PFSK-1 (cell line): ENCODE measurements around the gene HLA-DRA.

Experiments used
- FOXP2 ChIP-seq: optimal IDR thresholded peaks from 2 replicates; pipeline ENCODE3; 2011; ENCODE audit warnings: borderline replicate concordance, control low read depth, inconsistent platforms; ENCODE audit not compliant: insufficient read depth; ENCODE audit errors: extremely low read length, extremely low read depth
- POLR2AphosphoS5 ChIP-seq: IDR thresholded peaks from 2 replicates; pipeline ENCODE4 v1.6.1; 2012; ENCODE audit warnings: low read depth, mild to moderate bottlenecking, control low read depth, low read length, moderate library complexity
- SIN3A ChIP-seq: IDR thresholded peaks from 2 replicates; pipeline ENCODE4 v1.6.1; 2012; ENCODE audit warnings: mild to moderate bottlenecking, low read length, moderate library complexity, borderline replicate concordance; ENCODE audit not compliant: insufficient read depth
- TAF1 ChIP-seq: IDR thresholded peaks from 2 replicates; pipeline ENCODE4 v1.6.1; 2012; ENCODE audit warnings: low read length, control low read depth, borderline replicate concordance; ENCODE audit not compliant: insufficient read depth
- TF ChIP-seq, protein P1 (sequence below), 2 experiments: IDR thresholded peaks; 2 replicates each; pipeline versions ENCODE4 v1.6.1 to v1.8.0; 2011 to 2012; ENCODE audit warnings: low read depth in 2 of 2, low read length in 2 of 2, control low read depth in 1 of 2, inconsistent platforms in 1 of 2, mild to moderate bottlenecking in 1 of 2, moderate library complexity in 1 of 2; ENCODE audit not compliant: insufficient read depth in 1 of 2

HLA-DRA gene

DNA sequence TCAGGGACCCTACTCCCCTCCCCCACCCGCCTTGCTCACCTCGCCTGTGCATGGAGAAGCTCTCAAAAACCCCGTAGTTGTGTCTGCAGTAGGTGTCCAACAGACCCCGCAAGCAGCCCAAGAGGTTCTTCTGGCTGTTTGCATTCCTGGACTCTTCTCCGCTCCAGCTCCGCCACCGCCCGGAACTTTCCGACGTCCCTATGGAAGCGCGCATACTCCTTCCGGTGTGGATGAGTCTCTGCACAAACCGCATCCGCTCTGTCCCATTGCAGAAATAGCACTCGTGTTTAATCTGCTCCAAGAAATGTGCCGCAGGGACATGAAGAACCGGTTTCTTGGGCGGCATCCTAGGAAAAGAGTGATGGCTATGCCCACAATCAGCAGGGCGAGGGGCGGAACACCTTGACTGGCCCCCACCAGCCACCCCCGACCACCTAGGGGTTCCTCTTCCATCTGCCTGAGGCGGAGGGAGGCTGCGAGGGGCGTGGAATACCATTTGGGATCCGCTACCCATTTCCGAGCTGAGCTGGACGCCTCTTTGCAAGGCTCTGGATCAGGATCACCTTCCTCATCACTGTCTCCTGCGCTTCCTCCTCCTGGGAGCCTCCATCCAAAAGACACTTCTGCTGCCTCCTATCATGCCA lies 20.2 kb downstream of the HLA-DRA start:
- no peak for TF ChIP-seq FOXP2

- TF ChIP-seq, protein P1, sequence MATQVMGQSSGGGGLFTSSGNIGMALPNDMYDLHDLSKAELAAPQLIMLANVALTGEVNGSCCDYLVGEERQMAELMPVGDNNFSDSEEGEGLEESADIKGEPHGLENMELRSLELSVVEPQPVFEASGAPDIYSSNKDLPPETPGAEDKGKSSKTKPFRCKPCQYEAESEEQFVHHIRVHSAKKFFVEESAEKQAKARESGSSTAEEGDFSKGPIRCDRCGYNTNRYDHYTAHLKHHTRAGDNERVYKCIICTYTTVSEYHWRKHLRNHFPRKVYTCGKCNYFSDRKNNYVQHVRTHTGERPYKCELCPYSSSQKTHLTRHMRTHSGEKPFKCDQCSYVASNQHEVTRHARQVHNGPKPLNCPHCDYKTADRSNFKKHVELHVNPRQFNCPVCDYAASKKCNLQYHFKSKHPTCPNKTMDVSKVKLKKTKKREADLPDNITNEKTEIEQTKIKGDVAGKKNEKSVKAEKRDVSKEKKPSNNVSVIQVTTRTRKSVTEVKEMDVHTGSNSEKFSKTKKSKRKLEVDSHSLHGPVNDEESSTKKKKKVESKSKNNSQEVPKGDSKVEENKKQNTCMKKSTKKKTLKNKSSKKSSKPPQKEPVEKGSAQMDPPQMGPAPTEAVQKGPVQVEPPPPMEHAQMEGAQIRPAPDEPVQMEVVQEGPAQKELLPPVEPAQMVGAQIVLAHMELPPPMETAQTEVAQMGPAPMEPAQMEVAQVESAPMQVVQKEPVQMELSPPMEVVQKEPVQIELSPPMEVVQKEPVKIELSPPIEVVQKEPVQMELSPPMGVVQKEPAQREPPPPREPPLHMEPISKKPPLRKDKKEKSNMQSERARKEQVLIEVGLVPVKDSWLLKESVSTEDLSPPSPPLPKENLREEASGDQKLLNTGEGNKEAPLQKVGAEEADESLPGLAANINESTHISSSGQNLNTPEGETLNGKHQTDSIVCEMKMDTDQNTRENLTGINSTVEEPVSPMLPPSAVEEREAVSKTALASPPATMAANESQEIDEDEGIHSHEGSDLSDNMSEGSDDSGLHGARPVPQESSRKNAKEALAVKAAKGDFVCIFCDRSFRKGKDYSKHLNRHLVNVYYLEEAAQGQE (IDR thresholded peaks at IDR 0.05; ENCODE audit: insufficient read depth in 1 of 2, low read depth in 2 of 2, low read length in 2 of 2): no peak
- no peak for TF ChIP-seq POLR2AphosphoS5
Observed at GRCh38 chr6:32460528-32460927, 20.8 kb downstream of the HLA-DRA start.

GRCh38 chr6:32461493-32461892 lies 21.8 kb downstream of the HLA-DRA start:
- TF ChIP-seq SIN3A: no peak
- TF ChIP-seq POLR2AphosphoS5: no peak
- TF ChIP-seq, protein P1 (IDR thresholded peaks at IDR 0.05; ENCODE audit: insufficient read depth in 1 of 2, low read depth in 2 of 2, low read length in 2 of 2): no peak
- TF ChIP-seq TAF1: no peak
- no peak for TF ChIP-seq FOXP2

- TF ChIP-seq POLR2AphosphoS5: no peak
- no peak for TF ChIP-seq FOXP2
- TF ChIP-seq SIN3A: no peak
- TF ChIP-seq, protein P1 (IDR thresholded peaks at IDR 0.05; ENCODE audit: insufficient read depth in 1 of 2, low read depth in 2 of 2, low read length in 2 of 2): peak in 1 of 2 experiments; percentile 71; a peak in 2 of 4 replicates
- no peak for TF ChIP-seq TAF1
Observed at GRCh38 chr6:32462609-32463008, 22.9 kb downstream of the HLA-DRA start.

GRCh38 chr6:32472781-32473375 lies 33.2 kb downstream of the HLA-DRA start:
- TF ChIP-seq FOXP2: no peak
- TF ChIP-seq TAF1: no peak
- no peak for TF ChIP-seq POLR2AphosphoS5
- no peak for TF ChIP-seq SIN3A
- TF ChIP-seq, protein P1 (IDR thresholded peaks at IDR 0.05; ENCODE audit: insufficient read depth in 1 of 2, low read depth in 2 of 2, low read length in 2 of 2): no peak
